Chondrocyte (in vitro differentiated cells): ENCODE measurements around the gene EMILIN2. TPM values are rescaled to one million over a fixed set of nuclear protein-coding genes. Genes with fewer than 3 reads are reported as not detected.

Experiments
- DNase-seq: peaks from one replicate; pipeline ENCODE4 v3.0.0; 2021; ENCODE audit warnings: mixed read lengths, low spot score
- H3K27ac Mint-ChIP-seq: one replicate; pipeline ENCODE4 v1.8.0; 2021; ENCODE audit warnings: mild to moderate bottlenecking, moderate library complexity, mixed read lengths; ENCODE audit not compliant: unreplicated experiment
- H3K27me3 Mint-ChIP-seq: 2 replicates; pipeline ENCODE4 v1.8.0; 2021; ENCODE audit warnings: low read depth, mixed read lengths
- H3K36me3 Mint-ChIP-seq: 2 replicates; pipeline ENCODE4 v1.8.0; 2021; ENCODE audit warnings: low read depth, mixed read lengths
- H3K4me1 Mint-ChIP-seq: 2 replicates; pipeline ENCODE4 v1.8.0; 2021; ENCODE audit warnings: low read depth, mild to moderate bottlenecking, mixed read lengths
- H3K4me3 Mint-ChIP-seq: one replicate; pipeline ENCODE4 v1.8.0; 2021; ENCODE audit warnings: mild to moderate bottlenecking, moderate library complexity, mixed read lengths; ENCODE audit not compliant: unreplicated experiment
- H3K9me3 Mint-ChIP-seq: 2 replicates; pipeline ENCODE4 v1.8.0; 2021; ENCODE audit warnings: low read depth, mixed read lengths
- CTCF ChIP-seq: fragments of 200-600 bp; sonication (generic); IDR thresholded peaks from 2 replicates; pipeline ENCODE4 v1.5.0; 2021; ENCODE audit warnings: antibody characterized with exemption, mild to moderate bottlenecking, moderate library complexity
- total RNA-seq: library from RNA; stranded (reverse); gene quantifications from 3 replicates; pipeline ENCODE4 v1.2.1, GENCODE V29; 2021

Gene EMILIN2
- total RNA-seq, 1 donor from 2014 or later, result 9.9 TPM

DNA sequence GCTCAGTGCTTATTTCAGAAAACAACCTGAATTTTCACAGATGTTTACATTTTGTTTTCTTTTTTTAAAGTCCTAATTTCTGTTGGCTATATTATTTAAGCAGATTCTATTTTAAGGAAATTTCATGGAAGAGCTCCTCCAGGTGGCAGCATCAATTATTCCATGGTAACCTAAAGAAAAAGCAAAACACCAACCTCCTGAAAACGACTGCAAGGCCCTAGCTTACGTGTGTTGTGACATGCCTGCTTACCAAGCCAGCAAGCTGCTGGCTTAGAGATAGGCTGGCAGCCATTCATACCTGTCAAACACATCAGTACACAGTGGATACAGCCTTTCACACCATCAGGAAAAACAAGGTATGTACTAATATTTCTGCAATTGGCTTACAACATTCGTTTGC is 101.2 kb downstream of the EMILIN2 start:
- Mint-ChIP-seq H3K36me3 (peaks cover 31% of the 10 kb centered on the region), H3K4me1 (peaks cover 7% of the 10 kb centered on the region), H3K27ac (no peak overlapping the region), H3K4me3 (no peak overlapping the region), H3K9me3 (no peaks in the 10 kb centered on the region), H3K27me3 (no peaks in the 10 kb centered on the region)
- TF ChIP-seq CTCF, result peak; percentile 81
- DNase-seq, result no peak

DNA sequence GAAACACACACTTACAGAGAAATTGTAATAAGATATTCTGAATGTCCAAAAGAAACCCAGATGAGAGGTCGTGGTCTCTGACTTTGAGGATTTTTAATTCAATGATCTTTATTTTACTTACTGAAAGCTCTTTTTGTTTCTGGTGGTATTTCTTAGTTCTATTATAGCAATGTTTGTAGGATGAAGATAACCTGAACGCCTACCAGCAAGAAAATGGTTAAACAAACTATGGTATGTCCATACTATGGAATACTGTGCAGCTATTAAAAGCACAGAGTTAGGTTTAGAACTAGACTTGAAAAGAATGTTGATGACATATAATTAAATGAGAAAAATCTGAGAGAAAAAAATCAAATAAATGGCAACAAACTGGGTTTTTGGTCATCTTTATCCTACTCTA is 105.8 kb downstream of the EMILIN2 start:
- no peak for TF ChIP-seq CTCF
- peaks cover 40% of the 10 kb centered on the region for H3K36me3 Mint-ChIP-seq

DNA sequence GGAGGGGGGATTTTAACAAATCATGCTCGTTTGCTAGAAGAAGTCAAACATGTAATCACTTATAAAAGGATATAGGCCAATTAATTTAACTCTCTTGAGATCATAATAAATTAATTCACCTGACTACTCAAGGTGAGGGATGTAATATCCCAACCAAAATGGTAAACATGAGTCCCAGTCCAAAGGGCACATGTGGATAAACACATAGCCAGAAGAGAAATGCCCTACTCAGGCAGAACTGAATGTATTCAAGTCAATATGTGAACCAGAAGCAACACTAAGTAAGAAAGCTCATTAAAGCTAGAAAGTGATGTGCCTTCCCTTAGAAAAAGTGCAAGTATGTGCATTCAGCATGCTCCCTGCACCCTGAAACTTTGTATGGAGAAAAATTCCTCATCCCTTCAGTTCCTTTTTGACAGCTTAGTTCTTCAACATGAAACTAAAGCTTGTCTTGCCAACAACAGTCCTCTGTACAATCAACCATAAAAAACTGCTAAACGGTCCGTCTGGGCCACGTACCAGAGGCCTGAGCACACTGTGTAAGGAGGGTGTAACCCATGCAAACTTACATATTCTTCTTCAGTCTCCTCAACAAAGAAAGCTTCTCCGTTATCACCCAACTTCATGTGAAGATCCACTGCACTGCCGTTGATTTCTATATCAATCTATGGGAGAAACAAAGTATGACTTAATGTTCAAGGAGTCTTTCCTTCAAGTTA is 107.3 kb downstream of the EMILIN2 start:
- Mint-ChIP-seq H3K27ac (no peak overlapping the region), H3K36me3 (peaks cover 40% of the 10 kb centered on the region), H3K4me1 (peaks cover 12% of the 10 kb centered on the region), H3K27me3 (no peaks in the 10 kb centered on the region), H3K4me3 (no peak overlapping the region), H3K9me3 (no peaks in the 10 kb centered on the region)
- TF ChIP-seq CTCF, result no peak
- DNase-seq, result no peak

More for the DNA sequence above, 105.8 kb downstream of the EMILIN2 start:
- no peak overlapping the region for H3K27ac Mint-ChIP-seq
- peaks cover 3% of the 10 kb centered on the region for H3K4me1 Mint-ChIP-seq
- no peaks in the 10 kb centered on the region for H3K27me3 Mint-ChIP-seq
- no peaks in the 10 kb centered on the region for H3K9me3 Mint-ChIP-seq
- no peak overlapping the region for H3K4me3 Mint-ChIP-seq
- no peak for DNase-seq

DNA sequence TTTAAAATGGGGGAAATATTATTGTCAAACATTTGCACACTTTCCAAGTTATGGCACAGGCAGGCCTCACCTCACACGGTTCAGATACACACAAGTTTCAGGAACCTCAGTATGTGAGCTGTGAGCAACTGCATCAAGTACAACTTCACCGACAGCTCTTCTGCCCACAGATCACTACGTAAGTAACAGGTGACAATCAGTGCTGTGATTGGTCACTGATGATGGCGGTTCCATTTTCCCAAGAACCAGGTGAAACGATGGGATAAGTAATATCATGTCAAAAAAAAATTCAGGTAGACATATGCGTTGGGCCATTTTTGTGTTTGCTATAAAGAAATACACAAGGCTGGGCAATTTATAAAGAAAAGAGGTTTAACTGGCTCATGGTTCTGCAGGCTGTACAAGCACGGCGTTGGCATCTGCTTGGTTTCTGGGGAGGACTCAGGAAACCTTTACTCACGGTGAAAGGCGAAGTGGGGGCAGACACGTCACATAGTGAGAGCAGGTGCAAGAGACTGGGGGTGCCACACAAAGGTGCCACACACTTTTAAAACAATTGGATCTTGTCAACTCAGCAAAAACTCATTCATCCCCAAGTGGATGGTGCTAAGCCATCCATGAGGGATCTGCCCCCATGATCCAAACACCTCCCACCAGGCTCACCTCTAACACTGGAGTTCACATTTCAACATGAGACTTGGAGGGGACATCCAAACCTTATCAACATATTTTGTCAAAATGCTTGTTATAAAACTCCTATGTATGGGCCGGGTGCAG is 108.3 kb downstream of the EMILIN2 start:
- H3K36me3 Mint-ChIP-seq, result peaks cover 37% of the 10 kb centered on the region
- no peak overlapping the region for H3K4me3 Mint-ChIP-seq
- no peaks in the 10 kb centered on the region for H3K27me3 Mint-ChIP-seq
- peaks cover 18% of the 10 kb centered on the region for H3K4me1 Mint-ChIP-seq
- TF ChIP-seq CTCF, result no peak
- H3K9me3 Mint-ChIP-seq, result no peaks in the 10 kb centered on the region
- no peak for DNase-seq
- no peak overlapping the region for H3K27ac Mint-ChIP-seq

GRCh38 chr18:2956056-2956455 is 109.2 kb downstream of the EMILIN2 start:
- no peaks in the 10 kb centered on the region for H3K9me3 Mint-ChIP-seq
- H3K27ac Mint-ChIP-seq, result no peak overlapping the region
- no peak overlapping the region for H3K4me3 Mint-ChIP-seq
- TF ChIP-seq CTCF, result no peak
- H3K36me3 Mint-ChIP-seq, result peaks cover 29% of the 10 kb centered on the region
- DNase-seq, result no peak
- no peaks in the 10 kb centered on the region for H3K27me3 Mint-ChIP-seq
- peaks cover 28% of the 10 kb centered on the region for H3K4me1 Mint-ChIP-seq
